ENCODE measurements around the gene CSNK1G3. TPM values are rescaled to one million over a fixed set of nuclear protein-coding genes. Genes with fewer than 3 reads are reported as not detected.
"Not testable (repeated sequence)": the region's sequence is repeated elsewhere in the genome, so short reads cannot be mapped to it uniquely, and the experiment has no call there.

The CSNK1G3 gene
- total RNA-seq, 1 experiment from 2014 or later = 45.6 TPM

DNA sequence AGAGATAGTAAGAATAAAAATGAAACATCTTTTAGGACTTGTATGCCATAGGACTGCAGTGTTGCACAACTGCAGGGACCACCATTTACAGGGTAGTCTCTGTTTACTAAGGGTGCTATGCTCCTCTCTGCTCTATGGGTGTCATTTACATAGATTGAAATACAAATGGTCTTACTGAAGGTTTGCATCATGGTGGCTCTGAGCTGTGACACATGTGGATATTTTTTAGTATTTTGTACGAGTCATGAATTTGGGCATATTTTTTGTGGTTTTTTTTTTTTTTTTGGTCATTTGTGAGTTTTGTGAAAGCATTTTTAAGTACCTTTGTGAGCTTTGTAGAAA is 47.4 kb downstream of the CSNK1G3 start:
- DNase-seq (ENCODE audit: low spot score) = no peak

- no peak for DNase-seq (ENCODE audit: low spot score)
These were observed 49.3 kb downstream of the CSNK1G3 start for GRCh38 chr5:123561230-123561629.

- no peak for DNase-seq (ENCODE audit: low spot score)
These were observed 60.0 kb downstream of the CSNK1G3 start for GRCh38 chr5:123571927-123572326.

GRCh38 chr5:123578390-123578789 is 66.4 kb downstream of the CSNK1G3 start:
- DNase-seq (ENCODE audit: low spot score) = no peak

DNA sequence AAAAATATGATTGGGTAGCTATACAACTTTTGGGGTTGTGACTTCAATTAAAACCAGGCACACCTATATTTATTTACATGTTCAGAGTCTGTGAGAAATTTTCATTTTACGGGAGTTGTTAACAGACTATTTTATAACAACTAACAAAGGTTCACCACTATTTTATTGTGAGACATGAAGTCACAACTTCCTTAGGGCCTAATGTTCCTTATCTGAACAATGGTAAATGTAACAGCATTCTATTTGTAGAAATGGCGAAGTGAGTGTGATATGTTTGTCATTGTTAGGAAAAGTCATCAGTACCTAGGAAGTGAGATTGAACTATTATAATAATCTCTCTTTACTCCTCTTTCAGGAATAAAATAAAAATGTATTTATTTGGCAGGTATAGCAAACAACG is 67.4 kb downstream of the CSNK1G3 start:
- no peak for DNase-seq (ENCODE audit: low spot score)

DNA sequence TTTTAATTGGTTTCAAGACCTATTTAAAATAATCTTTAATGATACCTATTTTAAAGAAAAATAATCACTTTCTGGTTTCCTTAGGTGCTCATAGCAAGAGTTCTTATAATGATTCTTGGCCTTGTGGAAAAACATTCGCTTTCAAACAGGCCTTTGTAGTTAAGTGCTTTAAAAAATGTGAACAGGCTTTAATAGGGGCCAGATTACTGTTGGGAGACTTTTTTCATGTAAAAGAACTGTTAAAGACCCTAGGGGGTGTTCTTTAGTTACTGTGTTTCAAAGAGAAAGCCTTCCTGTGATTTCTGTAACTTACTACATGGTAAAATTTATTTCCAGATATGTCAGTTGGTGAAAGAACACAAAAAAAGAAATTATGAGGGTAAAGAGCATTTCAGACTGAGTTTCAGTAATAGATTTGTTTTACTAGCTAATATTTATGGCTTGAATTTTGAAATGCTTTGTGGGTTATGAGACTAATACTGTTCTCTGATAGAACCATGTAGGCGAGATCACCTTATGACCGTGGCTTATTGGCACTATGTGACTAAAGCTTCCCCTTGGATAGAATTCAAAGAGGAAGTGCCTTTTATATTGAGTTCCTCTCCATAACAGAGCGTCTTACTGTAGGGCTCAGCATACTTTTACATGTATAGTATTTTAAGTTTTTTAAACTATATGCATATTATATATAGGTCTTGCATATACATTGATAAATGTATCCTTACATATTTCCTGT is 70.7 kb downstream of the CSNK1G3 start:
- no peak for DNase-seq (ENCODE audit: low spot score)

- DNase-seq (ENCODE audit: low spot score) = no peak
These were observed 73.9 kb downstream of the CSNK1G3 start for GRCh38 chr5:123585871-123586270.

DNA sequence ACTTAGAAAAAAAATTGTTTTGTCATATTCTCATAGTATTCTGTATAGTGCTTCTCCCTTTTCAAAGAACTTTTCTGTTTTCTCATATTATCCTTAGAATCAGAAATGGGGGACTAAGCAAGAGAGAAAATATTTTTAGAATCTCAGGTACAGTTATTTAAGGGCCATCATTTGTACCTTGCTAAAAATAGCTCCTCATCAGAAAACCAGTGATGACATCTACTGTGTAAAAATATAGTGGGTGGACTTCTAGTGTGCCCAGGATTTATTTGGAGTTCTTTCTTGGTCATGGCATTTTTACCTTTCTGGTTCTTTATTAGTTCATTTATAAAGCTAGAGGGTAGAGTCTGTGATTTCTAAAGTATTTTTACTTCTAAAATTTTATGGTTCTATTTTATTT is 82.5 kb downstream of the CSNK1G3 start:
- DNase-seq (ENCODE audit: low spot score) = no peak

GRCh38 chr5:123597018-123597417 is 85.0 kb downstream of the CSNK1G3 start:
- no peak for DNase-seq (ENCODE audit: low spot score)

DNA sequence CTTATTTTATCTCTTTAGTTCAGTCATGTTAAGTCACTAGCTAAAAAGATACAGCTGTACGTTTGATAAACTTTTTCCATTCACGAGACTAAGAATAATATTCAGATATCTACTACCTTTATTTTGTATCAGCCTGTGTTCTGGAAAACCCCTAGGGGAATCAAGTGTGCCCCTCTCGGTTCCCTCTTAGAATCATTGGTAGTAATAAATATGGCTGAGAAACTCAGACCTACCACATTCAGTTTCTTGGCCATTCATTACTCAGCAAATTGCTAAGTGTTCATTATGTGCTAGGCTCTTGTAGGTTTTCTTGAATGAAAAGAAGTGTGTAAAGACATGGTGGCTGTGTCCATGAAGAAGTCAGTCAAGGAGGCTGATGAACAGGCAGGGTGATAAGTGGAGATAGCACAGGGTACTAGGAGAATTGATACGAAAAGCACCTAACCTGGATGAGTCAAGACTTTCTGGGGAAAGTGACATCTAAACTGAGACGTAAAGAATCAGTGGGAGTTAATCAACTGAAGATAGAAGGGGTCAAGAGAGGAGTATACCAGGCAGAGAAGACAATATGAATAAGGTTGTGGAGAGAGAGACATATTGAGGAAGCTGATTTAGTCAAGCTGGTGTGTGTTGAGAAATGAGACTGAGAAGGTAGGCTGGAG is 86.2 kb downstream of the CSNK1G3 start:
- no peak for DNase-seq (ENCODE audit: low spot score)

DNA sequence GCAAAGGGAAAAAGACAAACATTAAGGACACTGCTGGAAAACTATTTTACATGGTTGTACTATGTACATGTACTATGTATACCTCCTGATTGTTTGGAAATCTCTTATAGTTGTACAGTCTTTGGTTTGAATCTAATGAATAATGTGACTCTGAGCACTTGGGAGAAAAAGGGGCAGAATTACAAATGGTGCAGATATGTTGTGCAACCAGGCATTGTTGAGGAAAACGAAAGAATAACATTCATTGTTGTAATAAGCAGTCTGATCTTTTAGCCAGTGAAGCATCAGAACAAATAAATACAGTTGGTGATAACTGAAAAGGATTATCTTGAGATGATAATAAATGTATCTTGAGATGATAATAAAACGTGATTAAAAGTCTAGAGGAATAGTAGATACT is 87.2 kb downstream of the CSNK1G3 start:
- no peak for DNase-seq (ENCODE audit: low spot score)

- DNase-seq (ENCODE audit: low spot score) = no peak
These were observed 89.6 kb downstream of the CSNK1G3 start for GRCh38 chr5:123601610-123602009.

DNA sequence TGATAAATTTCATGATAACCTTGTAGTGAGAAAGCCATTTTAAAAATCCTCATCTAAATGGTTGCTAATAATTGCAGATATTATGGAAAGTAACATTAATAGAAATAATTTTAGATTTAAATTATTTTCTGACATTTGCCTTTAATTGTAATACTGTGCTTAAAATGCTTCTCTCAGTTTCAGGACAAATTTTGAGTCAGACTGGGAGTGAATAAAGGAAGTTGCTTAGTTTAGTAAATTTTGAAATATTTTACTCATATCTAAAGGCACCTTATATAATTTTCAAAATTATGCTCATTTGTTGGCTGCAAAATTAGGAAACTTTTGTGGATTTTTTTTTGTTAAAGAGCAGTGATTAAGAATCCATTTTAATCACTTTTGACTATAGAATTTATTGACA is 93.8 kb downstream of the CSNK1G3 start:
- no peak for DNase-seq (ENCODE audit: low spot score)

DNA sequence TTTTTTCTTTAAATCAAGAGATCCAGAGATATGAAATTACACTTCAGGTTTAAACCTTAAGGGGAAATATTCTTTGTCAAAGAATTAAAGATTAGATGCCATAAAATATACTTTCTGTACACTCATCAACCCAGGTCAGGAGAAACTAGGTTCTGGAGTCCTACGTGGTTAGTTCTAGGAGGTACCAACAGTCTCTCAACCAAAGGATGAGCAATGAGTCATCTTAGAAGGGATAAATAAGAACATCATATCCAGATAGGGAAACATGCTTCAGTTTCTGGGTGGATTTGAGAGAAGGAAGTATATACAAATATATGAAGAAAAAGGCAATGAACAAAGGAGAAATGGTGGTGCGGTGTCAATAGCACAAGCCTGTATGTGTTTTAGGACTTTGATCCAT is 98.2 kb downstream of the CSNK1G3 start:
- DNase-seq (ENCODE audit: low spot score) = no peak

- peak; percentile 59 for DNase-seq (ENCODE audit: low spot score)
These were observed 98.9 kb downstream of the CSNK1G3 start for GRCh38 chr5:123610665-123611405.

DNA sequence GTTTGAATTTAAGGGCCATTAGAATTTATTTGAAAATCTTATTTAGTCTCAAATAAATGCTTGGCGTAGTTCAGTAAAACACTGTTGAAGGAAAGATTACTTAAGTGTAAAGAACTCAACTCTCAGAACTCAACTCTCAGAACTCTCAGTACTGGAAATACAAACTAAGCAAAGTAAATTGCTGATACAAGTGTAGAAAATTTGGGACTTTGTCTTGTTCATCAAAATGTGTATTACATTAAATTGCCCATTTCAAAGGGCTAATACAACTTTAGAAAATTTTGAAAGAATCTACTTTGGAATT is 99.4 kb downstream of the CSNK1G3 start:
- DNase-seq (ENCODE audit: low spot score) = no peak

GRCh38 chr5:123617561-123617960 is 105.6 kb downstream of the CSNK1G3 start:
- DNase-seq (ENCODE audit: low spot score) = no peak

GRCh38 chr5:123626051-123626450 is 114.1 kb downstream of the CSNK1G3 start:
- no peak for DNase-seq (ENCODE audit: low spot score)

DNA sequence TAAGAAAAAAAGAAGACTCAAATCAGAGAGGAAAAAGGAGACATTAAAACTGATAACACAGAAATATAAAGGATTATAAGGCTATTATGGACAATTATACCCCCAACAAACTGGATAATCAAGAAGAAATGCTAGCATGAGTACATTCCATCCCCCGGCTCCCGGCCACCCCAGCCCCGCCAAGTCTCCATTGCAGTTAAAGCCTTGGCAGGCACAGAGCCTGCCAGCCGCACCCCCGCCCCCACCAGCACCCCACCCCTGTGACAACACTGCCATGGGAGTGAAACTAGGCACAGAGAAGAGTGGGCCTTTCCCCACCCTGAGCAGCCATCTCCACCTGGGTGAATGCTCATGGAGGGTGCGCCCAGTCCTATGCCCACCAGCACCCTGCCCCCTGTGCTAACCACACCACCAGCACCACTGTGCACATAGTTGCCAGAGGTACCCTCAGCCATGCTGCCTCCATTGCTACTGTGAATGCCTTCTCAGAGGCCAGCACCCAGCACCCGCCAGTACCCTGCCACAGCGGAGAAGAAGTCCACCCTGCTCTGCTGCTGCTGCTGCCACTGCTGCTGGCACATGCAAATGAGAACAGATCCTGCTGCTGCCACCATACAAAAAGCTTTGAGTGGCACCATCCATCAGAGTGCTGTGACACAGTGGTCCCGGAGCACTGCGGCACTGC is 117.0 kb downstream of the CSNK1G3 start:
- DNase-seq (ENCODE audit: low spot score) = no peak

- DNase-seq (ENCODE audit: low spot score) = no peak
These were observed 124.0 kb downstream of the CSNK1G3 start for GRCh38 chr5:123636006-123636405.

DNA sequence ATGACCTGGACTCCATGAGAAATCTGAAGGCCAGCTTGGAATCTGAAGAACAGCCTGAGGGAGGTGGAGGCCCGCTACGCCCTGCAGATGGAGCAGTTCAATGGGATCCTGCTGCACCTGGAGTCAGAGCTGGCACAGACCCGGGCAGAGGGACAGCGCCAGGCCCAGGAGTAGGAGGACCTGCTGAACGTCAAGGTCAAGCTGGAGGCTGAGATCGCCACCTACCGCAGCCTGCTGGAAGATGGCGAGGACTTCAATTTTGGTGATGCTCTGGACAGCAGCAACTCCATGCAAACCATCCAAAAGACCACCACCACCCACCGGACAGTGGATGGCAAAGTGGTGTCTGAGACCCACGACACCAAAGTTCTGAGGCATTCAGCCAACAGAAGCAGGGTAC is 125.1 kb downstream of the CSNK1G3 start:
- not testable (repeated sequence) for DNase-seq (ENCODE audit: low spot score)

DNA sequence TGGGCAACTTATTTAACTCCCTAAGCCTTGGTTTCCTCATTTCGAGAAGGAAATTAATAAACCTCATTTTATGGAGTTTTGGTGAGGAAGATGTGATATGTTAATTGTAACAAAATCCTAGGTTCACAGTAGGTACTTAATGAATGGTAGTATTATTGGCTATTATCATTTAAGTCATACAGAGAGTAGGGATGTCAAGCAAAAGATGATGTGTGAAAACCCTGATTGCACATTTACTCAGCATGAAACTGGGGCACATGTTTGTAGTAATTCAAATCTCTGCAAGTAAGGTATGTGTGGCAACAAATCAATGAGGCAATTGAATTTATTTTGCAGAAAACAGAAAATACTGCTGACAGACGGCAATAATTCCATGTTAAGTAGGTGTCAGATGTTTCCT is 127.3 kb downstream of the CSNK1G3 start:
- no peak for DNase-seq (ENCODE audit: low spot score)
